GM23338 (cell line): ENCODE results near the gene HES4. TPM values are rescaled to one million over a fixed set of nuclear protein-coding genes. Genes with fewer than 3 reads are reported as not detected.

Experiments used
- ATAC-seq: fragments of 200-7000 bp; cut with Tn5 transposase; 3 replicates; pipeline ENCODE4 v1.9.1; 2020
- DNase-seq: peaks from one replicate; pipeline ENCODE4 v3.0.0-alpha.2; 2015; ENCODE audit warnings: low spot score
- H2AFZ ChIP-seq: fragments of 200-600 bp; sonication (generic); 2 replicates; pipeline ENCODE4 v1.8.0; 2016; ENCODE audit warnings: antibody characterized with exemption, mild to moderate bottlenecking, moderate library complexity
- H3F3A ChIP-seq: fragments of 200-600 bp; sonication (generic); replicated peaks from 2 replicates; pipeline ENCODE4 v1.8.0; 2017; ENCODE audit warnings: antibody characterized with exemption, mixed run types, low read depth
- H3K27ac ChIP-seq: fragments of 200-600 bp; sonication (generic); 2 replicates; pipeline ENCODE4 v1.6.1; 2016; ENCODE audit warnings: low read depth
- H3K27me3 ChIP-seq: fragments of 200-600 bp; sonication (generic); 2 replicates; pipeline ENCODE4 v1.8.0; 2016; ENCODE audit warnings: mild to moderate bottlenecking, mixed run types, moderate library complexity; ENCODE audit not compliant: insufficient read depth
- H3K36me3 ChIP-seq: fragments of 200-600 bp; sonication (generic); 2 replicates; pipeline ENCODE4 v1.8.0; 2016; ENCODE audit warnings: mild to moderate bottlenecking; ENCODE audit not compliant: insufficient read depth
- H3K4me1 ChIP-seq: fragments of 200-600 bp; sonication (generic); 2 replicates; pipeline ENCODE4 v1.8.0; 2016; ENCODE audit warnings: mild to moderate bottlenecking, moderate library complexity; ENCODE audit not compliant: insufficient read depth
- H3K4me2 ChIP-seq: fragments of 200-600 bp; sonication (generic); 2 replicates; pipeline ENCODE4 v1.7.1; 2017; ENCODE audit warnings: mixed run types
- H3K4me3 ChIP-seq: fragments of 200-600 bp; sonication (generic); 2 replicates; pipeline ENCODE4 v1.6.1; 2016; ENCODE audit warnings: mixed run types
- H3K79me2 ChIP-seq: fragments of 200-600 bp; sonication (generic); replicated peaks from 2 replicates; pipeline ENCODE4 v1.8.0; 2017; ENCODE audit warnings: mild to moderate bottlenecking; ENCODE audit not compliant: insufficient read depth
- H3K9me2 ChIP-seq: fragments of 200-600 bp; sonication (generic); 2 replicates; pipeline ENCODE4 v1.8.0; 2017; ENCODE audit not compliant: insufficient read depth
- H4K20me1 ChIP-seq: fragments of 200-600 bp; sonication (generic); replicated peaks from 2 replicates; pipeline ENCODE4 v1.8.0; 2017; ENCODE audit warnings: mild to moderate bottlenecking; ENCODE audit not compliant: insufficient read depth
- H3K27ac Mint-ChIP-seq: 2 replicates; pipeline ENCODE4 v1.8.0; 2020; ENCODE audit warnings: inconsistent platforms, mild to moderate bottlenecking, moderate library complexity, mixed read lengths
- H3K27me3 Mint-ChIP-seq: 3 replicates; pipeline ENCODE4 v1.8.0; 2022; ENCODE audit warnings: low read depth, mild to moderate bottlenecking, moderate library complexity, mixed read lengths, inconsistent platforms; ENCODE audit not compliant: insufficient read depth, poor library complexity
- H3K36me3 Mint-ChIP-seq: 3 replicates; pipeline ENCODE4 v1.8.0; 2021; ENCODE audit warnings: low read depth, mild to moderate bottlenecking, inconsistent platforms, moderate library complexity, mixed read lengths
- H3K4me1 Mint-ChIP-seq: 3 replicates; pipeline ENCODE4 v1.8.0; 2020; ENCODE audit warnings: mild to moderate bottlenecking, inconsistent platforms, mixed read lengths
- H3K4me3 Mint-ChIP-seq: 3 replicates; pipeline ENCODE4 v1.8.0; 2021; ENCODE audit warnings: moderate library complexity, mild to moderate bottlenecking, inconsistent platforms, mixed read lengths
- H3K9me3 Mint-ChIP-seq: 3 replicates; pipeline ENCODE4 v1.8.0; 2020; ENCODE audit warnings: moderate library complexity, mild to moderate bottlenecking, inconsistent platforms, mixed read lengths
- CREB1 ChIP-seq: fragments of 250-450 bp; sonication (Bioruptor Pico); IDR thresholded peaks from 2 replicates; pipeline ENCODE4 v1.5.0; 2020; ENCODE audit warnings: low read depth, mild to moderate bottlenecking, moderate library complexity
- CTCF ChIP-seq, 2 experiments: fragments of 200-600 bp in 1 of 2; sonication (generic) in 1 of 2; conservative IDR thresholded peaks; 2 replicates each; pipeline versions ENCODE4 v1.5.1 to v1.6.1; 2016 to 2017; ENCODE audit warnings: antibody characterized with exemption in 2 of 2, low read depth in 2 of 2, mild to moderate bottlenecking in 2 of 2, moderate library complexity in 1 of 2
- ETS1 ChIP-seq: IDR thresholded peaks from 2 replicates; pipeline ENCODE4 v1.6.1; 2016; ENCODE audit warnings: antibody characterized with exemption
- EZH2 ChIP-seq: fragments of 200-600 bp; sonication (generic); IDR thresholded peaks from one replicate; pipeline ENCODE4 v1.8.0; 2017; ENCODE audit warnings: antibody characterized with exemption, mild to moderate bottlenecking, low read depth; ENCODE audit not compliant: unreplicated experiment
- EZH2phosphoT487 ChIP-seq: fragments of 200-600 bp; sonication (generic); IDR thresholded peaks from one replicate; pipeline ENCODE4 v1.8.1; 2018; ENCODE audit warnings: antibody characterized with exemption; ENCODE audit not compliant: unreplicated experiment
- JUNB ChIP-seq: IDR thresholded peaks from one replicate; pipeline ENCODE4 v1.6.1; 2016; ENCODE audit warnings: antibody characterized with exemption; ENCODE audit not compliant: unreplicated experiment
- POLR2AphosphoS5 ChIP-seq: IDR thresholded peaks from 2 replicates; pipeline ENCODE4 v1.6.1; 2016; ENCODE audit warnings: antibody characterized with exemption, low read depth
- REST ChIP-seq: IDR thresholded peaks from one replicate; pipeline ENCODE4 v1.6.1; 2018; ENCODE audit warnings: antibody characterized with exemption; ENCODE audit not compliant: unreplicated experiment
- STAT1 ChIP-seq: IDR thresholded peaks from one replicate; pipeline ENCODE4 v1.6.1; 2016; ENCODE audit warnings: antibody characterized with exemption; ENCODE audit not compliant: unreplicated experiment
- ZNF114 ChIP-seq: fragments of 250-450 bp; sonication (Bioruptor Pico); IDR thresholded peaks from 2 replicates; pipeline ENCODE4 v1.5.0; 2020; ENCODE audit warnings: mild to moderate bottlenecking, moderate library complexity
- ZNF331 ChIP-seq: fragments of 250-450 bp; sonication (Bioruptor Pico); IDR thresholded peaks from 2 replicates; pipeline ENCODE4 v1.5.0; 2020; ENCODE audit warnings: low read depth, mild to moderate bottlenecking, moderate library complexity
- polyA plus RNA-seq: library from polyadenylated mRNA; unstranded; fragments of >200 nt; fragmentation: Nextera tagmentation; extraction: Ambion mirVana; gene quantifications from 2 replicates; pipeline ENCODE4 v1.2.1, GENCODE V29; 2016
- total RNA-seq: library from RNA; depleted of rRNA; stranded (reverse); fragments of >200 nt; shearing (Covaris generic); gene quantifications from 2 replicates; pipeline ENCODE4 v1.2.3, GENCODE V29; 2014

HES4 gene
- total and polyA plus RNA-seq, 2 experiments from 2014 or later = 2.3 to 6.7 TPM

- H3K79me2 ChIP-seq = no peaks in the 10 kb centered on the region
- H3K4me2 ChIP-seq = no peak overlapping the region
- no peaks in the 10 kb centered on the region for H3F3A ChIP-seq
- H2AFZ ChIP-seq = no peak overlapping the region
- Mint-ChIP-seq H3K36me3 (peaks cover 6% of the 10 kb centered on the region; the same call in 2 of the 3 replicates), H3K4me3 (no peak overlapping the region), H3K27ac (no peak overlapping the region), H3K4me1 (peaks cover 5% of the 10 kb centered on the region; the same call in 2 of the 3 replicates), H3K9me3 (no peaks in the 10 kb centered on the region; the same call in 2 of the 3 replicates), H3K27me3 (peaks cover 47% of the 10 kb centered on the region)
- H3K4me1 ChIP-seq = peaks cover 12% of the 10 kb centered on the region; the same call in 1 of the 2 replicates
- TF ChIP-seq POLR2AphosphoS5 = no peak
- TF ChIP-seq ZNF114 (CRISPR knock-in tag) = no peak
- TF ChIP-seq EZH2phosphoT487 = no peak
- TF ChIP-seq EZH2 = no peak
- no peak for TF ChIP-seq STAT1
- no peak for TF ChIP-seq CREB1
- TF ChIP-seq REST = no peak
- no peak for TF ChIP-seq CTCF (conservative IDR thresholded peaks at IDR 0.05; ENCODE audit: low read depth in 2 of 2)
- no peak for TF ChIP-seq ETS1
- no peak for TF ChIP-seq JUNB
- TF ChIP-seq ZNF331 (CRISPR knock-in tag) = no peak
- no peak overlapping the region for H3K27ac ChIP-seq
- H3K4me3 ChIP-seq = no peak overlapping the region
- no peaks in the 10 kb centered on the region for H3K9me2 ChIP-seq
- H4K20me1 ChIP-seq = peaks cover 26% of the 10 kb centered on the region
- DNase-seq (no peak), ATAC-seq (no peak)
- peaks cover 58% of the 10 kb centered on the region for H3K27me3 ChIP-seq
- H3K36me3 ChIP-seq = no peaks in the 10 kb centered on the region; the same call in 1 of the 2 replicates
These were observed 37.8 kb upstream of the HES4 start for GRCh38 chr1:1037366-1038327.
